Neural crest cell (in vitro differentiated cells): ENCODE measurements around the gene EEPD1. TPM values are rescaled to one million over a fixed set of nuclear protein-coding genes. Genes with fewer than 3 reads are reported as not detected.

Experiments used
- DNase-seq: peaks from one replicate; pipeline ENCODE4 v3.0.0; 2021; ENCODE audit warnings: low read depth, mixed read lengths, low spot score
- H3K27ac Mint-ChIP-seq: one replicate; pipeline ENCODE4 v1.8.0; 2021; ENCODE audit warnings: mild to moderate bottlenecking, mixed read lengths; ENCODE audit not compliant: unreplicated experiment
- H3K27me3 Mint-ChIP-seq: 2 replicates; pipeline ENCODE4 v1.8.0; 2021; ENCODE audit warnings: low read depth, mild to moderate bottlenecking, mixed read lengths
- H3K36me3 Mint-ChIP-seq: 2 replicates; pipeline ENCODE4 v1.8.0; 2021; ENCODE audit warnings: low read depth, mild to moderate bottlenecking, mixed read lengths
- H3K4me1 Mint-ChIP-seq: 2 replicates; pipeline ENCODE4 v1.8.0; 2021; ENCODE audit warnings: mixed read lengths
- H3K4me3 Mint-ChIP-seq: one replicate; pipeline ENCODE4 v1.8.0; 2021; ENCODE audit warnings: mild to moderate bottlenecking, mixed read lengths
- H3K9me3 Mint-ChIP-seq: 2 replicates; pipeline ENCODE4 v1.8.0; 2021; ENCODE audit warnings: mixed read lengths
- CTCF ChIP-seq: fragments of 200-600 bp; sonication (generic); conservative IDR thresholded peaks from 2 replicates; pipeline ENCODE4 v1.5.0; 2021; ENCODE audit warnings: antibody characterized with exemption, mild to moderate bottlenecking
- total RNA-seq: library from RNA; stranded (reverse); gene quantifications from 2 replicates; pipeline ENCODE4 v1.2.1, GENCODE V29; 2021

Gene EEPD1
- total RNA-seq, 1 donor from 2014 or later, result 5.5 TPM

GRCh38 chr7:36266190-36266589 is 113.1 kb downstream of the EEPD1 start:
- no peak overlapping the region for H3K4me3 Mint-ChIP-seq
- H3K27ac Mint-ChIP-seq, result no peak overlapping the region
- no peak for DNase-seq
- H3K36me3 Mint-ChIP-seq, result peaks cover 2% of the 10 kb centered on the region
- TF ChIP-seq CTCF, result no peak
- no peaks in the 10 kb centered on the region for H3K4me1 Mint-ChIP-seq
- no peaks in the 10 kb centered on the region for H3K27me3 Mint-ChIP-seq
- H3K9me3 Mint-ChIP-seq, result no peaks in the 10 kb centered on the region

GRCh38 chr7:36266683-36267082 is 113.6 kb downstream of the EEPD1 start:
- H3K4me3 Mint-ChIP-seq, result no peak overlapping the region
- no peaks in the 10 kb centered on the region for H3K4me1 Mint-ChIP-seq
- no peak for TF ChIP-seq CTCF
- H3K27me3 Mint-ChIP-seq, result no peaks in the 10 kb centered on the region
- DNase-seq, result no peak
- H3K9me3 Mint-ChIP-seq, result no peaks in the 10 kb centered on the region
- H3K36me3 Mint-ChIP-seq, result peaks cover 2% of the 10 kb centered on the region
- no peak overlapping the region for H3K27ac Mint-ChIP-seq

- no peak for DNase-seq
- Mint-ChIP-seq H3K9me3 (no peaks in the 10 kb centered on the region), H3K27me3 (no peaks in the 10 kb centered on the region), H3K4me3 (no peak overlapping the region), H3K4me1 (peaks cover 8% of the 10 kb centered on the region), H3K36me3 (peaks cover 2% of the 10 kb centered on the region), H3K27ac (no peak overlapping the region)
- TF ChIP-seq CTCF, result no peak
These were observed 119.1 kb downstream of the EEPD1 start for GRCh38 chr7:36272211-36272566.

- no peak for DNase-seq
- H3K4me1 Mint-ChIP-seq, result peaks cover 13% of the 10 kb centered on the region
- no peaks in the 10 kb centered on the region for H3K27me3 Mint-ChIP-seq
- H3K4me3 Mint-ChIP-seq, result no peak overlapping the region
- H3K36me3 Mint-ChIP-seq, result peaks cover 2% of the 10 kb centered on the region
- TF ChIP-seq CTCF, result no peak
- H3K27ac Mint-ChIP-seq, result no peak overlapping the region
- H3K9me3 Mint-ChIP-seq, result no peaks in the 10 kb centered on the region
These were observed 119.7 kb downstream of the EEPD1 start for GRCh38 chr7:36272567-36273269.

- no peaks in the 10 kb centered on the region for H3K27me3 Mint-ChIP-seq
- H3K9me3 Mint-ChIP-seq, result no peaks in the 10 kb centered on the region
- no peaks in the 10 kb centered on the region for H3K36me3 Mint-ChIP-seq
- H3K27ac Mint-ChIP-seq, result no peak overlapping the region
- DNase-seq, result no peak
- H3K4me3 Mint-ChIP-seq, result no peak overlapping the region
- peaks cover 18% of the 10 kb centered on the region for H3K4me1 Mint-ChIP-seq
- no peak for TF ChIP-seq CTCF
These were observed 120.8 kb downstream of the EEPD1 start for GRCh38 chr7:36273836-36274235.
